ENCODE data around the gene TMCO4.
"Not testable (repeated sequence)": the region's sequence is repeated elsewhere in the genome, so short reads cannot be mapped to it uniquely, and the experiment has no call there.

The TMCO4 gene

GRCh38 chr1:19812875-19813642, 13.3 kb upstream of the TMCO4 start:
- no peak for DNase-seq (ENCODE audit: low spot score)

DNA sequence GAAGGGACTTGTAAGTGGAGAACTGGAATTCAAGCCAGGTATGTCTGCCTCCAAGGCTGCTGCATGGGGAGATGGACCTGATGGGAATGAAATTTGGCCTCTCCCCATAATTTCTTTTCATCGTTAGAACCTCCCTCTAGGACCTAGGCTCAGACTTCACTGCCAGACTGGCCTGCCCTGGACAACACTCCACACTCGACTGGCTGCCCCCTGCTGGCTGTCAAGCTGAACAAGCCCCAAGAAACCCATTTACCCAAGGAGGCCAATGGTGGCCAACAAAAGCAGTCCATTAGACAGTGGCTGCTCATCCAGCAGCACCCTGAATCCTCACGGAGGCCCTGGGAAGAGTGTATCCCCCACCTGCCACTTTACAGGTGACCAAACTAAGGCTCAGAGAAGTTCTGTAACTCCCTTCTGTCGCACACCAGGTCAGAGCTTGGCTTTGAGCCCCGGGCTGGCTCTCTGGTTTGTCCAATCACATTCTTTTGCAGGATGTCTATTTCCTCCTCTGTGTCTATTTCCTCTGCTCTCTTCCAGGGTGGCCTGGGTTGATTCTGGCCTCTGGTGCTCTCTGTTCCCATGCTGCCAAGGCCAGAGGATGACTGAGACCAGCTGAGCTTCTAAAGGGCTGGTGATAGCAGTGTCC, 11.6 kb upstream of the TMCO4 start:
- peak; percentile 6 for DNase-seq (ENCODE audit: low spot score)

DNA sequence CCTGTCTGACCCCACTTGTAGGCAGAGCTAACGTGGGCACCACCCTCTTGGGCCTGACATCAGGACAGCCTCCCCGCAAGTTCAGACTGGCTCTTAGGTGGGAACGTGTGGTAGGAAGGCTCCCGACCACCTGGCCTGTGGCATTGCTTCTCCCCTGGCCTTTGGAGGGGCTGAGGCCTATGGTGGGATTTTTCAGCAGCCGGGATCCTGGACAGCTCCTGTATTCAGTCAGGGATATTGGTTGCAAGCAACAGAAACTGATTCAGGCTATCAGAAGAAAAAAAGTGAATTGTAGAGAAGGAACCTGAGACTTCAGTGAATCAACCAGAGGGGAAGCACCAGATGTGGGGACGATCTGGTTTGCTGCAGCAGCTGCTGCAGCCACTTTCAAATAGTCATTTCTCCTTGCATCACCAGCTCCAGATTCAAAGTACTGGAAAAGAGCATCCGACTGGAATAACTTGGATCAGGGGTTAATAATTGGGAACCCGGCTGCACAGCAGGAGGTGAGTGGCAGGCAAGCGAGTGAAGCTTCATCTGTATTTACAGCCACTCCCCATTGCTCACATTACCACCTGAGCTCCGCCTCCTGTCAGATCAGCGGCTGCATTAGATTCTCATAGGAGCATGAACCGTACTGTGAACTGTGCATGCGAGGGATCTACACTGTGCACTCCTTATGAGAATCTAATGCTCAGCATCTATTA, 9.5 kb upstream of the TMCO4 start:
- DNase-seq (ENCODE audit: low spot score): no peak

GRCh38 chr1:19808351-19808750, 8.6 kb upstream of the TMCO4 start:
- DNase-seq (ENCODE audit: low spot score): no peak

DNA sequence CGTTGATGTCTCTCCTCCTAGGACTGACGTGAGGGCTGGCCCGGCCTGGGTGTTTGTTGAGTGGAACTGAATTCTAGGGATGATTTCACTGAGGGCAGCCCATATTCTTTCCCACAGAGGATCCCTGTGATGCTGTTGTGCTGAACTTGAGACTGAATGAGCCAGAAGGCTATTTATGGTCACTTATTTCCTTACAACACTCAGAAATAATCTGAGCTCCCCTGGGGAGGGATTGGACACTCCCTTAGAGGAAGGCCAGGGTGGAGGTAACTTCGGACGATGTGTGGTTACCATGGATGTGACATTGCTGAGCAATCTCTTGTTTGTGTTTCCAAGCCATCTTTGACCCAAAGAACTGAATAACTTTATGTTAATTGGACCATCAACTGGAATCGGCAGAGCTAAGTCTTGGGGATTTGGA, 5.1 kb upstream of the TMCO4 start:
- no peak for DNase-seq (ENCODE audit: low spot score)

- no peak for DNase-seq (ENCODE audit: low spot score)
Observed at GRCh38 chr1:19802269-19802668, 2.6 kb upstream of the TMCO4 start.

DNA sequence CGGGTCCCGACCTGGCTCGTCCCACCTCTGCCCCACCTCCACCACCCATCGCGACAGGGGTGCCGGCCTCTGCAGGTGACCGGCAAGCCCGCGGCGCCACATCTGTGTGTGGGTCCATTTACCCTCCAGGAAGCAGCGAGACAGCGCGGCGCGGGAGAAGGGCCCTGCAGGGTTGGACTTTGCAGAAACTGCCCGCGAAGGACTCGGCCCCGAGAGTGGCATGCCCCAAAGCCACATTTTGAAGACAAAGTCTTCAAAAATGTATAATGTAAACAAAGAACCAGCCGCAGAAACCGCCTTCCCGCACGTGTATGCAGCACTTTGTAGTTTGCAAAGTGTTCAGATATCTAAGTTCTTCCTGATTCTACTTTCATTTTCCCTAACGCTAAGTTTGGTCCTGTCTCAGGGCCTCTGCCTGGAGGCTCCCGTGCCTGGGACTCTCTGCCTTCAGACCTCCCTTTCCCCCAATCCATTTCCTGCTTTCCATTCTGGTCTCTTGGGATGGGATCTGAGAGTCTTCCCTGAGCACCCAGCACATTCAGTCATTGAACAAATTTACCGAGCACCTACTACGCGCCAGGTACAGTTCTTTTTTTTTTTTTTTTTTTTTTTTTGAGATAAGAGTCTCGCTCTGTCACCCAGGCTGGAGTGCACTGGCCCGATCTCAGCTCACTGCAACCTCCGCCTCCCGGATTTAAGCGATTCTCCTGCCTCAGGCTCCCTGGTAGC, 524 bp upstream of the TMCO4 start:
- DNase-seq (ENCODE audit: low spot score): peak; percentile 13

DNA sequence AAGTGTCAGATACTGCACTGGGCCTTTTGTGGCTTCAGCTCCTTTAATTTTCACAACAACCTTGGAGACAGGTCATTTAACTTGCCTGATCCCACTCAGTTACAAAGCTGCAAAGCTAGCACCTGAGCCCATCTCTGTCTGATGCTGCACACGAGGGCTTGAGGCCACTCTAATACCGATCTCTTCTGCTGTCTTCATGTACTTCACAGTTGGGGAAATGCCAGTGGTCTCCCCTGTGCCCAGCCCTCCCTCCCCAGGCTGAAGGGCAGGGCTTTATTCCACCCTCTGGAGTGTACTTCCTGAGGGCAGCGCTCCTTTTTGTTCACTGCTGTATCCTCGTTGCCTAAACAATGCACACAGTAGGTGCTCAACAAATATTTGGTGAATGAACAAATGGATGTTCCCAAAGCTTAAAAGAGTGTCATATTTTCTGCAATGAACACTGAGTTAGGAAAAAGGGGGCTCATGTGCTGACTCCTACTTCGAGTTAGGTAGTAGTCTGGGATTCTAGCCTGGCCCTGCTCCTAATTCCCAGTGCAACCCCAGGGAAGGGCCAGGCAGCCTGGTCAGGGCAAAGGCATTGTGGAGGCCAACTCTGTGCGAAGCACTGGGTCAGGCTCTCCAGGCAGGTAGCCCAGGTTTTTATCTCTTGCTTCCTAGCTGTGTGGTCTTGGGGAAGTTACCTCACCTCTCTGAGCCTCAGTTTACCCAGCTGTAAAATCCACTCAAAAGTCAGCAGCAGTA, 1.1 kb downstream of the TMCO4 start:
- no peak for DNase-seq (ENCODE audit: low spot score)

DNA sequence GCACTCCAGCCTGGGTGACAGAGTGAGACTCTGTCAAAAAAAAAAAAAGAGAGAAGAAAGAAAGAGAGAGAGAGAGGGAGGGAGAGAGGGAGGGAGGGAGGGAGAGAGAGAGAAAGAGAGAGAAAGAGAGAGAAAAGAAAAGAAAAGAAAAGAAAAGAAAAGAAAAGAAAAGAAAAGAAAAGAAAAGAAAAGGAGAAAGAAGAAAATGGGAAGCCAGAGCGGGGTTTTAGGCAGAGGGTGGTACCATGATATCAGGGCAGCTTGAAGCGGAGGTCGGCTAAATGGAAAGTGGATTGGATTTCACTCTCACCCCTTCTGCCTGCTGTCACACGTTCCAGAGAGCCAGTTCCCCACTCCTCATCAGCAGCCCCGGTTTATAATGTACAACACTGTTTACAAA, 1.9 kb downstream of the TMCO4 start:
- DNase-seq (ENCODE audit: low spot score): no peak

DNA sequence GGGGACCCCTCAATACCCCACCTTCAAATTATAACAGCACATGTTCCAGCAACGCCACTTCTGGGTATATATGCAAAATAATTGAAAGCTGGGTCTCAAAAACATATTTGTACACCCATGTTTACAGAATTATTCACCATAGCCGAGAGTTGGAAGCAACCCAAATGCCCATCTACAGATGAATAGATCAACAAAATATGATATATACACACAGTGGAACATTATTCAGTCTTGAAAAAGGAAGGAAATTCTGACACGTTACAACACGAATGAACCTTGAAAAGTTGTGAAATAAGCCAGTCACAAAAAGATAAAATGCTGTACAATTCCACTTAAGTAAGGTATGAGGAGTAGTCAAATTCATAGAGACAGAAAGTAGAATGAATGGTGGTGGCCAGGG, 5.1 kb downstream of the TMCO4 start:
- DNase-seq (ENCODE audit: low spot score): no peak

- DNase-seq (ENCODE audit: low spot score): no peak
Observed at GRCh38 chr1:19793360-19794046, 6.2 kb downstream of the TMCO4 start.

DNA sequence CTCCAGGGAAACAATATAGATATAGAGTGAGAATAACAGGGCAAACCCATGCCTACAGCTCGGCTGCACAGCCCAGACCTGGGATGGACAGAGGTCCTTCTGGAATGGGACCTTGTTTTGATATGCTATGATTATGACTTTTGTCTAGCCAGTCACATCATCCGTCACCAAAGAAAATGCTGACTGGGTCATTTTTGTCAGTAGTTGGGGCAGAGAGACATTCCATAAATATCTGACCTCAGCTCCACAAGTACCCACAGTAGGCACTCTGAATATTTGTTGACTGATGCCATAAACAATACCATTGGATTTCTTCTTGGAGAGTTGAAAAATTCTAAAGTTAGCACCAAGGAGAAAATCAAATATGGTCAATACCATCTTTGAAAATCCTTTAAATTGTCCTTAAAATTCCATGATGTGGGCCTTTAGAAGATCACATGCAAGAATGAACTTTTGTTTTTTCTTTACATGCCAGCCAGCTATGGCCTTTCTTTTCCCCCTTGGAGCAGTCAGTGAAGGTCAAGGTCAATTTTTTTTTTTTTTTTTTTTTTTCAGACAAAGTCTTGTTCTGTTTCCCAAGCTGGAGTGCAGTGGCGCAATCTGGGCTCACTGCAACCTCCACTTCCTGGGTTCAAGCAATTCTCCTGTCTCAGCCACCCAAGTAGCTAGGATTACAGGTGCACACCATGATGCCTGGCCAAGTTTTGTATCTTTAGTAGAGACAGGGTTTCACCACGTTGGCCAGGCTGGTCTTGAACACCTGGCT, 7.3 kb downstream of the TMCO4 start:
- DNase-seq (ENCODE audit: low spot score): no peak

DNA sequence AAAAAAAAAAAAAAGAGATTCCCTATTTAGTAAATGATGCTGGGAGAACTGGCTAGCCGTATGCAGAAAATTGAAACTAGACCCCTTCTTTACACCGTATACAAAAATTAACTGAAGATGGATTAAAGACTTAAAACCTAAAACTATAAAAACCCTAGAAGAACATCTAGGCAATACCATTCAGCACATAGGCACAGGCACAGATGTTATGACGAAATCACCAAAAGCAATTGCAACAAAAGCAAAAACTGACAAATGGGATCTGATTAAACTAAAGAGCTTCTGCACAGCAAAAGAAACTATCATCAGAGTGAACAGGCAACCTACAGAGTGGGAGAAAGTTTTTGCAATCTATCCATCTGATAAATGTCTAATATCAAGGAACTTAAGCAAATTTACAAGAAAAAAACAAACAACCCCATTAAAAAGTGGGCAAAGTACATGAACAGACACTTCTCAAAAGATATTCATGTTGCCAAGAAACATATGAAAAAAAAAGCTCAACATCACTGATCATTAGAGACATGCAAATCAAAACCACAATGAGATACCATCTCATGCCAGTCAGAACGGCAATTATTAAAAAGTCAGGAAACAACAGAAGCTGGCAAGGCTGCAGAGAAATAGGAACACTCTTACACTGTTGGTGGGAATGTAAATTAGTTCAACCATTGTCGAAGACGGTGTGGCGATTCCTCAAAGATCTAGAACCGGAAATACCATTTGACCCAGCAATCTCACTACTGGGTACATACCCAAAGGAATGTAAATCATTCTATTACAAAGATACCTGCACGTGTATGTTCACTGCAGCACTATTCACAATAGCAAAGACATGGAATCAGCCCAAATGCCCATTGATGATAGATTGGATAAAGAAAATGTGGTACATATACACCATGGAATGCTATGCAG, 9.4 kb downstream of the TMCO4 start:
- not testable (repeated sequence) for DNase-seq (ENCODE audit: low spot score)

DNA sequence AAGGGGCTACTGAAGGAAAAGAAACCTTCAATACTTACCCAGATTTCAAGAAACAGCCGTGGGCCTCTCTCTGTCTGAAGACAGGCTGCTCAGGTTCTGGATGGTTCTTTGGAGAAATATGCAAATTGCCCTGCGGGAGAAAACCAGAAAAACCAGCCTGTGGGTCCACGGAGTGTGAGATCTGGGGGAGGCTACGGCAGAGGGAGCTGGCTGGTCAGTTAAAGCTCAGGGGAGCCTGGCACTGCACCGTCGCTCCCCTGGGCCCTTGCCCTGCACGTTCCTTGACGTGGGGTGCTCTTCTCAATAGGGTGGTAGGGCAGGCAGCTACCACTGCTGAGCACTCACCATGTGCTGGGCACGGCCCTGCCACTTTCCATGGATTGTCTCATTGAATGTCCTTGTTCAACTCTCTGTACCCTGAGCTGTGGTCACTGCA, 12.7 kb downstream of the TMCO4 start:
- DNase-seq (ENCODE audit: low spot score): no peak

- DNase-seq (ENCODE audit: low spot score): no peak
Observed at GRCh38 chr1:19785660-19786059, 14.1 kb downstream of the TMCO4 start.

- no peak for DNase-seq (ENCODE audit: low spot score)
Observed at GRCh38 chr1:19780267-19780877, 19.3 kb downstream of the TMCO4 start.

DNA sequence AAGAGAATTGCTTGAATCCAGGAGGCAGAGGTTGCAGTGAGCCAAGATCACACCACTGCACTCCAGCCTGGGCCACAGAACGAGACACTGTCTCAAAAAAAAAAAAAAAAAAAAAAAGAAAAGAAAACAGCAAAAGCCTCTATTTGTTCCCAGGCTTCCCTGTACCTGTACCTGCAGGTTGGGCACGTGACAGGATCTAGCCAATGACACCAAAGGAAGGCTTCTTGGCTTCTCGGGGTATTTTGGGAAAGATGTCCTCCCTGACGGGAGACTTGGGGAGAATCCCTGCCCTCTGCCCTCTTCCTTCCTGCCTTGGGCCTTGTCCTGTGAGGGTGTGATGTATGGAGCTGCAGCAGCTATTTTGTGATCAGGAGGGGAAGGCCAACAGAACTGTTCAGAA, 22.8 kb downstream of the TMCO4 start:
- DNase-seq (ENCODE audit: low spot score): no peak

GRCh38 chr1:19776287-19776686, 23.4 kb downstream of the TMCO4 start:
- DNase-seq (ENCODE audit: low spot score): no peak

- DNase-seq (ENCODE audit: low spot score): no peak
Observed at GRCh38 chr1:19775831-19776230, 23.9 kb downstream of the TMCO4 start.
